ENCODE measurements around the gene C9orf78.

C9orf78 gene

GRCh38 chr9:129867136-129868022 is 32.3 kb upstream of the C9orf78 start:
- no peak for DNase-seq

GRCh38 chr9:129866394-129867135 is 31.5 kb upstream of the C9orf78 start:
- no peak for DNase-seq

- DNase-seq = no peak
These were observed 30.7 kb upstream of the C9orf78 start for GRCh38 chr9:129865668-129866320.

GRCh38 chr9:129864991-129865647 is 30.0 kb upstream of the C9orf78 start:
- no peak for DNase-seq

- DNase-seq = no peak
These were observed 28.1 kb upstream of the C9orf78 start for GRCh38 chr9:129863059-129863690.

- no peak for DNase-seq
These were observed 26.4 kb upstream of the C9orf78 start for GRCh38 chr9:129861447-129861827.

- no peak for DNase-seq
These were observed 25.8 kb upstream of the C9orf78 start for GRCh38 chr9:129860653-129861446.

GRCh38 chr9:129858167-129858962 is 23.3 kb upstream of the C9orf78 start:
- DNase-seq = no peak

- no peak for DNase-seq
These were observed 22.1 kb upstream of the C9orf78 start for GRCh38 chr9:129857207-129857606.

GRCh38 chr9:129854588-129855110 is 19.6 kb upstream of the C9orf78 start:
- DNase-seq = no peak

- DNase-seq = no peak
These were observed 18.5 kb upstream of the C9orf78 start for GRCh38 chr9:129853614-129854013.

GRCh38 chr9:129852579-129852978 is 17.5 kb upstream of the C9orf78 start:
- DNase-seq = peak; percentile 75

- no peak for DNase-seq
These were observed 16.7 kb upstream of the C9orf78 start for GRCh38 chr9:129851821-129852220.

- no peak for DNase-seq
These were observed 15.9 kb upstream of the C9orf78 start for GRCh38 chr9:129850821-129851550.

GRCh38 chr9:129849901-129850300 is 14.8 kb upstream of the C9orf78 start:
- no peak for DNase-seq

- no peak for DNase-seq
These were observed 13.8 kb upstream of the C9orf78 start for GRCh38 chr9:129848712-129849441.

GRCh38 chr9:129845373-129845772 is 10.3 kb upstream of the C9orf78 start:
- no peak for DNase-seq

GRCh38 chr9:129841071-129841470 is 6.0 kb upstream of the C9orf78 start:
- no peak for DNase-seq

GRCh38 chr9:129840034-129840433 is 5.0 kb upstream of the C9orf78 start:
- DNase-seq = no peak
